SK-N-SH treated with all-trans-retinoic acid at 6 μM for 48 hours (cell line): ENCODE measurements around the gene CCDC152.

Experiments used
- ATAC-seq: fragments of 200-7000 bp; cut with Tn5 transposase; 3 replicates; pipeline ENCODE4 v1.9.1; 2020; ENCODE audit warnings: mild to moderate bottlenecking, moderate library complexity
- ARNTL ChIP-seq: fragments of 450-650 bp; formaldehyde crosslinking; IDR thresholded peaks from 2 replicates; pipeline ENCODE4 v1.5.0; 2020; ENCODE audit warnings: low read depth, mild to moderate bottlenecking, moderate library complexity, borderline replicate concordance
- BACH2 ChIP-seq: fragments of 250-450 bp; sonication (Bioruptor Pico); IDR thresholded peaks from 2 replicates; pipeline ENCODE4 v1.9.0; 2021; ENCODE audit warnings: mild to moderate bottlenecking, borderline replicate concordance
- CREB5 ChIP-seq: fragments of 250-450 bp; sonication (Bioruptor Pico); IDR thresholded peaks from 2 replicates; pipeline ENCODE4 v1.5.1; 2020; ENCODE audit warnings: low read depth, mild to moderate bottlenecking, moderate library complexity
- ESRRG ChIP-seq: fragments of 250-450 bp; sonication (Bioruptor Pico); IDR thresholded peaks from 2 replicates; pipeline ENCODE4 v1.6.1; 2021; ENCODE audit warnings: mild to moderate bottlenecking
- GLIS3 ChIP-seq: fragments of 250-450 bp; sonication (Bioruptor Pico); IDR thresholded peaks from 2 replicates; pipeline ENCODE4 v1.5.0; 2020; ENCODE audit warnings: mild to moderate bottlenecking, moderate library complexity
- OSR1 ChIP-seq: fragments of 250-450 bp; sonication (Bioruptor Pico); IDR thresholded peaks from 2 replicates; pipeline ENCODE4 v1.8.0; 2022; ENCODE audit warnings: moderate library complexity, mild to moderate bottlenecking, inconsistent platforms
- RARB ChIP-seq: fragments of 250-450 bp; sonication (Bioruptor Pico); IDR thresholded peaks from 2 replicates; pipeline ENCODE4 v1.8.0; 2021; ENCODE audit warnings: mild to moderate bottlenecking, moderate library complexity
- SNAI2 ChIP-seq: fragments of 250-450 bp; sonication (Bioruptor Pico); IDR thresholded peaks from 2 replicates; pipeline ENCODE4 v1.5.0; 2020; ENCODE audit warnings: mild to moderate bottlenecking, moderate library complexity
- TOX ChIP-seq: fragments of 250-450 bp; sonication (Bioruptor Pico); IDR thresholded peaks from 2 replicates; pipeline ENCODE4 v1.8.0; 2021; ENCODE audit warnings: mild to moderate bottlenecking, moderate library complexity, borderline replicate concordance
- TSHZ2 ChIP-seq: fragments of 250-450 bp; sonication (Bioruptor Pico); IDR thresholded peaks from 2 replicates; pipeline ENCODE4 v1.5.0; 2020; ENCODE audit warnings: mild to moderate bottlenecking, moderate library complexity
- ZC3H10 ChIP-seq: fragments of 250-450 bp; sonication (Bioruptor Pico); IDR thresholded peaks from 2 replicates; pipeline ENCODE4 v1.5.1; 2021; ENCODE audit warnings: mild to moderate bottlenecking, moderate library complexity
- ZFP3 ChIP-seq: fragments of 250-450 bp; sonication (Bioruptor Pico); IDR thresholded peaks from 2 replicates; pipeline ENCODE4 v1.5.0; 2020; ENCODE audit warnings: mild to moderate bottlenecking, moderate library complexity
- ZNF565 ChIP-seq: fragments of 450-650 bp; formaldehyde crosslinking; conservative IDR thresholded peaks from 2 replicates; pipeline ENCODE4 v1.5.0; 2020; ENCODE audit warnings: low read depth, mild to moderate bottlenecking, moderate library complexity
- ZNF70 ChIP-seq: fragments of 450-650 bp; formaldehyde crosslinking; IDR thresholded peaks from 2 replicates; pipeline ENCODE4 v1.5.0; 2020; ENCODE audit warnings: mild to moderate bottlenecking, moderate library complexity
- ZNF8 ChIP-seq: fragments of 450-650 bp; formaldehyde crosslinking; IDR thresholded peaks from 2 replicates; pipeline ENCODE4 v1.5.0; 2020; ENCODE audit warnings: mild to moderate bottlenecking, moderate library complexity
- TF ChIP-seq, protein P1 (sequence below): fragments of 250-450 bp; sonication (Bioruptor Pico); IDR thresholded peaks from 2 replicates; pipeline ENCODE4 v1.5.1; 2021; ENCODE audit warnings: mild to moderate bottlenecking, moderate library complexity
- TF ChIP-seq, protein P2 (sequence below): fragments of 250-450 bp; sonication (Bioruptor Pico); IDR thresholded peaks from 2 replicates; pipeline ENCODE4 v1.8.0; 2021; ENCODE audit warnings: low read depth, mild to moderate bottlenecking, moderate library complexity, borderline replicate concordance

The CCDC152 gene

GRCh38 chr5:42768106-42768504 is 11.5 kb downstream of the CCDC152 start:
- no peak for TF ChIP-seq ZC3H10 (CRISPR knock-in tag)
- no peak for ATAC-seq

DNA sequence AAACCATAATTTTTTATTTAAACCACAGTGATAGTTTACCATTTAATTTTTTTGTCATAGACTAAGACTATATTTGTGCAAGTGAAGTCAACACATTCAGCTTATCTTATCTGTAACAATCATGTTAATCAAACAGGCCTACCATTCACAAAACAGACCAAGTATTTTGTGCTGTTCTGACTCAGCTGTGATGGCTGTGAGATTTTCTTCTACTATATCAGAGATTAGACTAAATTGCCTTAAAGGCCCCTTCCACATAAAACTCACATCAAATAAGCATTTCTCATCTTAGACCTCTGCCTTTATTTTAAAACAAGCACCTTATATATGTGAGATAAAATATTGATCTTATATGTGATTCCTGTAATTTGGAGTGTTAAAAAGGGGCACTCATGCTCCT is 13.4 kb downstream of the CCDC152 start:
- TF ChIP-seq TSHZ2 (CRISPR knock-in tag): no peak
- ATAC-seq: no peak

- no peak for TF ChIP-seq ARNTL (CRISPR knock-in tag)
- TF ChIP-seq ZC3H10 (CRISPR knock-in tag): no peak
- no peak for TF ChIP-seq RARB (CRISPR knock-in tag)
- TF ChIP-seq, protein P1, sequence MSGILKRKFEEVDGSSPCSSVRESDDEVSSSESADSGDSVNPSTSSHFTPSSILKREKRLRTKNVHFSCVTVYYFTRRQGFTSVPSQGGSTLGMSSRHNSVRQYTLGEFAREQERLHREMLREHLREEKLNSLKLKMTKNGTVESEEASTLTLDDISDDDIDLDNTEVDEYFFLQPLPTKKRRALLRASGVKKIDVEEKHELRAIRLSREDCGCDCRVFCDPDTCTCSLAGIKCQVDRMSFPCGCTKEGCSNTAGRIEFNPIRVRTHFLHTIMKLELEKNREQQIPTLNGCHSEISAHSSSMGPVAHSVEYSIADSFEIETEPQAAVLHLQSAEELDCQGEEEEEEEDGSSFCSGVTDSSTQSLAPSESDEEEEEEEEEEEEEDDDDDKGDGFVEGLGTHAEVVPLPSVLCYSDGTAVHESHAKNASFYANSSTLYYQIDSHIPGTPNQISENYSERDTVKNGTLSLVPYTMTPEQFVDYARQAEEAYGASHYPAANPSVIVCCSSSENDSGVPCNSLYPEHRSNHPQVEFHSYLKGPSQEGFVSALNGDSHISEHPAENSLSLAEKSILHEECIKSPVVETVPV: no peak
- TF ChIP-seq, all 23 proteins: peak for 0
- no peak for ATAC-seq
These were observed 15.8 kb downstream of the CCDC152 start for GRCh38 chr5:42772265-42772993.

- ATAC-seq: no peak
- TF ChIP-seq BACH2 (CRISPR knock-in tag) (no peak), ZNF8 (CRISPR knock-in tag) (no peak), ZNF70 (CRISPR knock-in tag) (no peak), RARB (CRISPR knock-in tag) (no peak), GLIS3 (no peak), ZFP3 (no peak)
- TF ChIP-seq, protein P1: no peak
- TF ChIP-seq, protein P2, sequence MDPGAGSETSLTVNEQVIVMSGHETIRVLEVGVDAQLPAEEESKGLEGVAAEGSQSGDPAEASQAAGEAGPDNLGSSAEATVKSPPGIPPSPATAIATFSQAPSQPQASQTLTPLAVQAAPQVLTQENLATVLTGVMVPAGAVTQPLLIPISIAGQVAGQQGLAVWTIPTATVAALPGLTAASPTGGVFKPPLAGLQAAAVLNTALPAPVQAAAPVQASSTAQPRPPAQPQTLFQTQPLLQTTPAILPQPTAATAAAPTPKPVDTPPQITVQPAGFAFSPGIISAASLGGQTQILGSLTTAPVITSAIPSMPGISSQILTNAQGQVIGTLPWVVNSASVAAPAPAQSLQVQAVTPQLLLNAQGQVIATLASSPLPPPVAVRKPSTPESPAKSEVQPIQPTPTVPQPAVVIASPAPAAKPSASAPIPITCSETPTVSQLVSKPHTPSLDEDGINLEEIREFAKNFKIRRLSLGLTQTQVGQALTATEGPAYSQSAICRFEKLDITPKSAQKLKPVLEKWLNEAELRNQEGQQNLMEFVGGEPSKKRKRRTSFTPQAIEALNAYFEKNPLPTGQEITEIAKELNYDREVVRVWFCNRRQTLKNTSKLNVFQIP (CRISPR knock-in tag): no peak
These were observed 22.5 kb downstream of the CCDC152 start for GRCh38 chr5:42779083-42779482.

DNA sequence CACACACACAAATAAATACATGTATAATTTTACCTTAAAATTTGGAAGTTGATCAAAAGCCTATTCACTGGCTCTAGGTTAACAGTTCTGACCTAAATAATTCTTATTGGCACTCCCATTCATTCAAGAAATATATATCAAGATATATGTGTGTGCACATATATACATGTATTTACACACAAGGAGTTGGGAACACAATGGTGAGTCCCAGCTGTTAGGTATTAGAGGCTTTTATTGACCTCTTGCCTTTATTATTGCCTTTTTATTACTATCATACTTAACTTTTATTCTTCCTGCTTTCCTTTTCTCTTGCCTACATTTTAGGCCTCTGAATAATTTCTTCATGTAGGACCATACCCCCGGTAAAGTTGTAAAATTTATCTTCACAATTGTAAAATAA is 25.0 kb downstream of the CCDC152 start:
- TF ChIP-seq ZNF565 (CRISPR knock-in tag) (no peak), ZFP3 (no peak)
- ATAC-seq: no peak

DNA sequence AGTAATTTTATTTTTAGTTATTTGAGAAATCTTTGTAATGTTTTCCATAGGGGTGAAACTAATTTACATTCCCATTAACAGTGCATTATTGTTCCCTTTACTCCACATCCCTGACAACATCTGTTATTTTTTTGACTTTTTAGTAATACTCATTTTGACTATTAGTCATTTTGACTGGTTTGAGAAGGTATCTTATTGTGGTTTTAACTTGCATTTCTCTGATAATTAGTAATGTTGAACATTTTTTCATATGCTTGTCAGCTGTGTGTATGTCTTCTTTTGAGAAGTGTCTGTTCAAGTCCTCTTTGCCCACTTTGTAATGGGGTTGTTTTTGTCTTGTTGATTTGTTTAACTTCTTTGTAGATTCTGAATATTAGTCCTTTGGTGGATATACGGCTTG is 27.5 kb downstream of the CCDC152 start:
- TF ChIP-seq ZNF70 (CRISPR knock-in tag): no peak
- TF ChIP-seq CREB5 (CRISPR knock-in tag): no peak
- TF ChIP-seq ZC3H10 (CRISPR knock-in tag): no peak
- TF ChIP-seq, protein P1: no peak
- TF ChIP-seq TOX (CRISPR knock-in tag): no peak
- TF ChIP-seq ESRRG (CRISPR knock-in tag): no peak
- TF ChIP-seq OSR1 (CRISPR knock-in tag): no peak
- no peak for TF ChIP-seq ZFP3
- no peak for TF ChIP-seq TSHZ2 (CRISPR knock-in tag)
- no peak for TF ChIP-seq GLIS3
- no peak for TF ChIP-seq SNAI2 (CRISPR knock-in tag)
- TF ChIP-seq ZNF565 (CRISPR knock-in tag): no peak
- TF ChIP-seq, all 23 proteins: peak for 0

More for the DNA sequence above, 27.5 kb downstream of the CCDC152 start:
- no peak for ATAC-seq
